NCI-H1048 (cell line): ENCODE data around the gene ZBTB4.
"Not testable (repeated sequence)": the region's sequence is repeated elsewhere in the genome, so short reads cannot be mapped to it uniquely, and the experiment has no call there.

ENCODE experiments used
- DNase-seq: peaks from one replicate; lab custom pipeline; 2025; lab: John Stamatoyannopoulos, UW

Gene ZBTB4

GRCh38 chr17:7495906-7496434 is 16.5 kb upstream of the ZBTB4 start:
- DNase-seq = no peak

GRCh38 chr17:7493941-7494340 is 14.5 kb upstream of the ZBTB4 start:
- DNase-seq = no peak

GRCh38 chr17:7491583-7491982 is 12.2 kb upstream of the ZBTB4 start:
- no peak for DNase-seq

- DNase-seq = no peak
Observed at GRCh38 chr17:7490144-7490543, 10.7 kb upstream of the ZBTB4 start.

GRCh38 chr17:7486181-7486580 is 6.8 kb upstream of the ZBTB4 start:
- no peak for DNase-seq

GRCh38 chr17:7484919-7485377 is 5.5 kb upstream of the ZBTB4 start:
- no peak for DNase-seq

GRCh38 chr17:7484067-7484918 is 4.9 kb upstream of the ZBTB4 start, which contains the start of gene POLR2A:
TSS of gene POLR2A (plus strand) at chr17:7484366.
- DNase-seq = peak; percentile 93

GRCh38 chr17:7483255-7484066 is 4.0 kb upstream of the ZBTB4 start:
- peak; percentile 63 for DNase-seq

GRCh38 chr17:7482742-7483088 is 3.3 kb upstream of the ZBTB4 start:
- not testable (repeated sequence) for DNase-seq

GRCh38 chr17:7481842-7482741 is 2.7 kb upstream of the ZBTB4 start:
- DNase-seq = not testable (repeated sequence)

GRCh38 chr17:7481275-7481674 is 1.8 kb upstream of the ZBTB4 start, which contains the start of gene SLC35G6:
TSS of gene SLC35G6 (plus strand) at chr17:7481446. CDS start at chr17:7481517, 71 bp downstream.
- not testable (repeated sequence) for DNase-seq

- DNase-seq = no peak
Observed at GRCh38 chr17:7480089-7480384, 606 bp upstream of the ZBTB4 start.

GRCh38 chr17:7478276-7479212 is 887 bp downstream of the ZBTB4 start:
- no peak for DNase-seq

GRCh38 chr17:7477392-7478275 is 1.8 kb downstream of the ZBTB4 start:
- DNase-seq = no peak

GRCh38 chr17:7476951-7477350 is 2.5 kb downstream of the ZBTB4 start:
- no peak for DNase-seq

GRCh38 chr17:7476494-7476893 is 2.9 kb downstream of the ZBTB4 start:
- no peak for DNase-seq

- DNase-seq = no peak
Observed at GRCh38 chr17:7475764-7476422, 3.5 kb downstream of the ZBTB4 start.

GRCh38 chr17:7474767-7475166 is 4.7 kb downstream of the ZBTB4 start:
- DNase-seq = not testable (repeated sequence)

- DNase-seq = no peak
Observed at GRCh38 chr17:7471729-7472128, 7.7 kb downstream of the ZBTB4 start.
